WTC11 (cell line): Measurements from ENCODE around the gene SPART. TPM values are rescaled to one million over a fixed set of nuclear protein-coding genes. Genes with fewer than 3 reads are reported as not detected.

ENCODE experiments used
- ATAC-seq: fragments of 200-7000 bp; cut with Tn5 transposase; 2 replicates; pipeline ENCODE4 v1.10.0; 2021; ENCODE audit warnings: mild to moderate bottlenecking, moderate library complexity
- CTCF ChIA-PET: fragments of 300-600 bp; sonication (Branson Sonifier 250); formaldehyde crosslinking; loops from one replicate; lab custom pipeline; 2021; ENCODE audit warnings: antibody characterized with exemption; lab: Charles Lee
- POLR2A ChIA-PET: fragments of 350-600 bp; sonication (Branson Sonifier 250); formaldehyde crosslinking; loops from one replicate; lab custom pipeline; 2021; ENCODE audit warnings: antibody characterized with exemption; lab: Charles Lee
- DNase-seq: peaks from one replicate; pipeline ENCODE4 v3.0.0; 2021; ENCODE audit warnings: low spot score
- H3K27ac Mint-ChIP-seq: 2 replicates; pipeline ENCODE4 v1.8.0; 2021; ENCODE audit warnings: mixed read lengths
- H3K27me3 Mint-ChIP-seq: 2 replicates; pipeline ENCODE4 v1.8.0; 2021; ENCODE audit warnings: low read depth, mild to moderate bottlenecking, moderate library complexity, mixed read lengths
- H3K36me3 Mint-ChIP-seq: 2 replicates; pipeline ENCODE4 v1.8.0; 2021; ENCODE audit warnings: mixed read lengths
- H3K4me1 Mint-ChIP-seq: 2 replicates; pipeline ENCODE4 v1.8.0; 2022; ENCODE audit warnings: mixed read lengths
- H3K4me3 Mint-ChIP-seq: 2 replicates; pipeline ENCODE4 v1.8.0; 2021; ENCODE audit warnings: mild to moderate bottlenecking, moderate library complexity, mixed read lengths
- H3K9me3 Mint-ChIP-seq: 2 replicates; pipeline ENCODE4 v1.8.0; 2021; ENCODE audit warnings: mixed read lengths
- ARID4B ChIP-seq: sonication (generic); formaldehyde crosslinking; IDR thresholded peaks from 2 replicates; pipeline ENCODE4 v1.8.0; 2023; ENCODE audit warnings: missing genetic modification reagents, mild to moderate bottlenecking, borderline replicate concordance
- EMX1 ChIP-seq: fragments of 250-450 bp; sonication (Bioruptor Pico); IDR thresholded peaks from 2 replicates; pipeline ENCODE4 v1.8.0; 2021; ENCODE audit warnings: mild to moderate bottlenecking
- ERG ChIP-seq: fragments of 250-450 bp; sonication (Bioruptor Pico); IDR thresholded peaks from 2 replicates; pipeline ENCODE4 v1.8.0; 2021; ENCODE audit warnings: mild to moderate bottlenecking
- ETV6 ChIP-seq: sonication (generic); formaldehyde crosslinking; IDR thresholded peaks from 2 replicates; pipeline ENCODE4 v1.8.1; 2022; ENCODE audit warnings: mild to moderate bottlenecking, missing genetic modification reagents
- FOXP1 ChIP-seq: sonication (generic); formaldehyde crosslinking; IDR thresholded peaks from 2 replicates; pipeline ENCODE4 v1.8.0; 2022; ENCODE audit warnings: missing genetic modification reagents, mild to moderate bottlenecking, moderate library complexity, borderline replicate concordance
- NR1H2 ChIP-seq: sonication (generic); formaldehyde crosslinking; IDR thresholded peaks from 2 replicates; pipeline ENCODE4 v1.9.0; 2021; ENCODE audit warnings: mild to moderate bottlenecking, moderate library complexity, missing genetic modification reagents
- RORB ChIP-seq: fragments of 250-450 bp; sonication (Bioruptor Pico); IDR thresholded peaks from 2 replicates; pipeline ENCODE4 v1.9.0; 2021; ENCODE audit warnings: mild to moderate bottlenecking
- SMAD3 ChIP-seq: sonication (generic); formaldehyde crosslinking; IDR thresholded peaks from 2 replicates; pipeline ENCODE4 v1.8.0; 2022; ENCODE audit warnings: missing genetic modification reagents, mild to moderate bottlenecking, borderline replicate concordance
- SP1 ChIP-seq: sonication (generic); formaldehyde crosslinking; conservative IDR thresholded peaks from 2 replicates; pipeline ENCODE4 v1.8.1; 2022; ENCODE audit warnings: missing genetic modification reagents
- ZNF138 ChIP-seq: sonication (generic); formaldehyde crosslinking; conservative IDR thresholded peaks from 2 replicates; pipeline ENCODE4 v1.8.1; 2022; ENCODE audit warnings: mild to moderate bottlenecking, moderate library complexity, missing genetic modification reagents
- ZNF232 ChIP-seq: sonication (generic); formaldehyde crosslinking; IDR thresholded peaks from 2 replicates; pipeline ENCODE4 v1.8.0; 2022; ENCODE audit warnings: mild to moderate bottlenecking, missing genetic modification reagents
- ZNF281 ChIP-seq: sonication (generic); formaldehyde crosslinking; IDR thresholded peaks from 2 replicates; pipeline ENCODE4 v1.8.0; 2023; ENCODE audit warnings: mild to moderate bottlenecking, missing genetic modification reagents
- ZNF396 ChIP-seq: fragments of 250-450 bp; sonication (Bioruptor Pico); IDR thresholded peaks from 2 replicates; pipeline ENCODE4 v1.8.0; 2021; ENCODE audit warnings: mild to moderate bottlenecking, moderate library complexity, borderline replicate concordance
- total RNA-seq: library from RNA; stranded (reverse); gene quantifications from 3 replicates; pipeline ENCODE4 v1.2.3, GENCODE V29; 2021
- TF ChIP-seq, protein P1 (sequence below): sonication (generic); formaldehyde crosslinking; IDR thresholded peaks from 2 replicates; pipeline ENCODE4 v1.8.0; 2022; ENCODE audit warnings: missing genetic modification reagents
- TF ChIP-seq, protein P2 (sequence below): sonication (generic); formaldehyde crosslinking; IDR thresholded peaks from 2 replicates; pipeline ENCODE4 v1.8.0; 2022; ENCODE audit warnings: mild to moderate bottlenecking, missing genetic modification reagents
- TF ChIP-seq, protein P3 (sequence below): sonication (generic); formaldehyde crosslinking; IDR thresholded peaks from 2 replicates; pipeline ENCODE4 v1.8.1; 2022; ENCODE audit warnings: mild to moderate bottlenecking, missing genetic modification reagents, moderate library complexity, borderline replicate concordance

SPART gene
- total RNA-seq, 1 experiment from 2014 or later: 95.7 TPM

DNA sequence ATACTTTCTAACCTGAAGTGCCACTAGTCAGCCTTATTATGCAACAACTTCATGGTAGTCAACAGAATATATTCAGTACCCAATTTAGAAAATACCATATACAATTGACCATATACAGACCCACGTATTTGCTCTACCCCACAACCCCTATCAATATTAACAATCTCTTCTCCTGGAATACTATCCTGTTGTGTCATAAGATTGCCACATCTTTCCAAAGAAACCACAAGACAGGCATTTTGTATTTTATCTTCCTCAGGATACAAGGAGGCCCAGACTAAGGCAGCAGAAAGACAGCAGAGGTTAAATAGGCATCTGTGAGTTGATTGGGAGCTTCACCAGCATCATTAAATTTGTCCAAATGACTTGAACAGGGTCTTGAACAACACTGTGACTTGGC is 4.5 kb downstream of the SPART start:
- ChIA-PET POLR2A (no interaction called here), CTCF (no interaction called here)
- no peak for ATAC-seq
- H3K36me3 Mint-ChIP-seq: no peaks in the 10 kb centered on the region; the same call in 1 of the 2 replicates
- DNase-seq: no peak
- TF ChIP-seq ZNF232 (CRISPR knock-in tag): no peak
- TF ChIP-seq ARID4B (CRISPR knock-in tag): no peak
- TF ChIP-seq, protein P1, sequence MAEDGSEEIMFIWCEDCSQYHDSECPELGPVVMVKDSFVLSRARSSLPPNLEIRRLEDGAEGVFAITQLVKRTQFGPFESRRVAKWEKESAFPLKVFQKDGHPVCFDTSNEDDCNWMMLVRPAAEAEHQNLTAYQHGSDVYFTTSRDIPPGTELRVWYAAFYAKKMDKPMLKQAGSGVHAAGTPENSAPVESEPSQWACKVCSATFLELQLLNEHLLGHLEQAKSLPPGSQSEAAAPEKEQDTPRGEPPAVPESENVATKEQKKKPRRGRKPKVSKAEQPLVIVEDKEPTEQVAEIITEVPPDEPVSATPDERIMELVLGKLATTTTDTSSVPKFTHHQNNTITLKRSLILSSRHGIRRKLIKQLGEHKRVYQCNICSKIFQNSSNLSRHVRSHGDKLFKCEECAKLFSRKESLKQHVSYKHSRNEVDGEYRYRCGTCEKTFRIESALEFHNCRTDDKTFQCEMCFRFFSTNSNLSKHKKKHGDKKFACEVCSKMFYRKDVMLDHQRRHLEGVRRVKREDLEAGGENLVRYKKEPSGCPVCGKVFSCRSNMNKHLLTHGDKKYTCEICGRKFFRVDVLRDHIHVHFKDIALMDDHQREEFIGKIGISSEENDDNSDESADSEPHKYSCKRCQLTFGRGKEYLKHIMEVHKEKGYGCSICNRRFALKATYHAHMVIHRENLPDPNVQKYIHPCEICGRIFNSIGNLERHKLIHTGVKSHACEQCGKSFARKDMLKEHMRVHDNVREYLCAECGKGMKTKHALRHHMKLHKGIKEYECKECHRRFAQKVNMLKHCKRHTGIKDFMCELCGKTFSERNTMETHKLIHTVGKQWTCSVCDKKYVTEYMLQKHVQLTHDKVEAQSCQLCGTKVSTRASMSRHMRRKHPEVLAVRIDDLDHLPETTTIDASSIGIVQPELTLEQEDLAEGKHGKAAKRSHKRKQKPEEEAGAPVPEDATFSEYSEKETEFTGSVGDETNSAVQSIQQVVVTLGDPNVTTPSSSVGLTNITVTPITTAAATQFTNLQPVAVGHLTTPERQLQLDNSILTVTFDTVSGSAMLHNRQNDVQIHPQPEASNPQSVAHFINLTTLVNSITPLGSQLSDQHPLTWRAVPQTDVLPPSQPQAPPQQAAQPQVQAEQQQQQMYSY (CRISPR knock-in tag): no peak
- no peak for TF ChIP-seq ZNF396
- no peak for TF ChIP-seq NR1H2 (CRISPR knock-in tag)
- TF ChIP-seq, protein P2, sequence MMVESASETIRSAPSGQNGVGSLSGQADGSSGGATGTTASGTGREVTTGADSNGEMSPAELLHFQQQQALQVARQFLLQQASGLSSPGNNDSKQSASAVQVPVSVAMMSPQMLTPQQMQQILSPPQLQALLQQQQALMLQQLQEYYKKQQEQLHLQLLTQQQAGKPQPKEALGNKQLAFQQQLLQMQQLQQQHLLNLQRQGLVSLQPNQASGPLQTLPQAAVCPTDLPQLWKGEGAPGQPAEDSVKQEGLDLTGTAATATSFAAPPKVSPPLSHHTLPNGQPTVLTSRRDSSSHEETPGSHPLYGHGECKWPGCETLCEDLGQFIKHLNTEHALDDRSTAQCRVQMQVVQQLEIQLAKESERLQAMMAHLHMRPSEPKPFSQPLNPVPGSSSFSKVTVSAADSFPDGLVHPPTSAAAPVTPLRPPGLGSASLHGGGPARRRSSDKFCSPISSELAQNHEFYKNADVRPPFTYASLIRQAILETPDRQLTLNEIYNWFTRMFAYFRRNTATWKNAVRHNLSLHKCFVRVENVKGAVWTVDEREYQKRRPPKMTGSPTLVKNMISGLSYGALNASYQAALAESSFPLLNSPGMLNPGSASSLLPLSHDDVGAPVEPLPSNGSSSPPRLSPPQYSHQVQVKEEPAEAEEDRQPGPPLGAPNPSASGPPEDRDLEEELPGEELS (CRISPR knock-in tag): no peak
- TF ChIP-seq, protein P3, sequence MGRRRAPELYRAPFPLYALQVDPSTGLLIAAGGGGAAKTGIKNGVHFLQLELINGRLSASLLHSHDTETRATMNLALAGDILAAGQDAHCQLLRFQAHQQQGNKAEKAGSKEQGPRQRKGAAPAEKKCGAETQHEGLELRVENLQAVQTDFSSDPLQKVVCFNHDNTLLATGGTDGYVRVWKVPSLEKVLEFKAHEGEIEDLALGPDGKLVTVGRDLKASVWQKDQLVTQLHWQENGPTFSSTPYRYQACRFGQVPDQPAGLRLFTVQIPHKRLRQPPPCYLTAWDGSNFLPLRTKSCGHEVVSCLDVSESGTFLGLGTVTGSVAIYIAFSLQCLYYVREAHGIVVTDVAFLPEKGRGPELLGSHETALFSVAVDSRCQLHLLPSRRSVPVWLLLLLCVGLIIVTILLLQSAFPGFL: no peak
- no peak for TF ChIP-seq ETV6
- TF ChIP-seq FOXP1 (CRISPR knock-in tag): no peak
- no peak for TF ChIP-seq EMX1 (CRISPR knock-in tag)
- no peak for TF ChIP-seq SMAD3 (CRISPR knock-in tag)
- no peak for TF ChIP-seq ZNF281
- TF ChIP-seq SP1 (CRISPR knock-in tag): no peak
- no peak for TF ChIP-seq ZNF138 (CRISPR knock-in tag)
- TF ChIP-seq ERG (CRISPR knock-in tag): no peak
- TF ChIP-seq RORB (CRISPR knock-in tag): no peak
- peaks cover 70% of the 10 kb centered on the region for H3K4me1 Mint-ChIP-seq
- no peak overlapping the region for H3K4me3 Mint-ChIP-seq
- no peaks in the 10 kb centered on the region; the same call in 1 of the 2 replicates for H3K27me3 Mint-ChIP-seq
- no peaks in the 10 kb centered on the region for H3K9me3 Mint-ChIP-seq
- peak overlapping the region; percentile 63 for H3K27ac Mint-ChIP-seq
